NCI-H748 (cell line): Measurements from ENCODE around the gene RAD51D.
"Not testable (repeated sequence)": the region's sequence is repeated elsewhere in the genome, so short reads cannot be mapped to it uniquely, and the experiment has no call there.

Experiments
- DNase-seq: peaks from one replicate; lab custom pipeline; 2025; ENCODE audit not compliant: unreplicated experiment; lab: John Stamatoyannopoulos, UW

The RAD51D gene

GRCh38 chr17:35094902-35095301 lies 24.8 kb downstream of the RAD51D start:
- no peak for DNase-seq

GRCh38 chr17:35090707-35091106 lies 29.0 kb downstream of the RAD51D start:
- not testable (repeated sequence) for DNase-seq

GRCh38 chr17:35089586-35090296 lies 29.9 kb downstream of the RAD51D start:
- peak; percentile 37 for DNase-seq

GRCh38 chr17:35088881-35089585 lies 30.6 kb downstream of the RAD51D start:
- DNase-seq = peak; percentile 92

- DNase-seq = peak; percentile 65
These were observed 31.2 kb downstream of the RAD51D start for GRCh38 chr17:35088356-35088880.

GRCh38 chr17:35087731-35088355 lies 31.8 kb downstream of the RAD51D start:
- peak; percentile 37 for DNase-seq

- DNase-seq = no peak
These were observed 32.6 kb downstream of the RAD51D start for GRCh38 chr17:35086931-35087573.

GRCh38 chr17:35086164-35086563 lies 33.5 kb downstream of the RAD51D start:
- DNase-seq = no peak

- DNase-seq = no peak
These were observed 34.7 kb downstream of the RAD51D start for GRCh38 chr17:35084987-35085386.

GRCh38 chr17:35083071-35083470 lies 36.6 kb downstream of the RAD51D start:
- DNase-seq = no peak

- DNase-seq = no peak
These were observed 37.5 kb downstream of the RAD51D start for GRCh38 chr17:35082073-35082657.

GRCh38 chr17:35081638-35082037 lies 38.0 kb downstream of the RAD51D start:
- DNase-seq = no peak

GRCh38 chr17:35080536-35080935 lies 39.1 kb downstream of the RAD51D start:
- DNase-seq = no peak

- no peak for DNase-seq
These were observed 39.9 kb downstream of the RAD51D start for GRCh38 chr17:35079547-35080423.

- DNase-seq = no peak
These were observed 42.8 kb downstream of the RAD51D start for GRCh38 chr17:35076874-35077273.

- DNase-seq = no peak
These were observed 44.7 kb downstream of the RAD51D start for GRCh38 chr17:35074711-35075707.

GRCh38 chr17:35073991-35074627 lies 45.6 kb downstream of the RAD51D start:
- DNase-seq = no peak

GRCh38 chr17:35073183-35073790 lies 46.4 kb downstream of the RAD51D start:
- no peak for DNase-seq
